ENCODE measurements around the gene MED13. TPM values are rescaled to one million over a fixed set of nuclear protein-coding genes. Genes with fewer than 3 reads are reported as not detected.

The MED13 gene, protein sequence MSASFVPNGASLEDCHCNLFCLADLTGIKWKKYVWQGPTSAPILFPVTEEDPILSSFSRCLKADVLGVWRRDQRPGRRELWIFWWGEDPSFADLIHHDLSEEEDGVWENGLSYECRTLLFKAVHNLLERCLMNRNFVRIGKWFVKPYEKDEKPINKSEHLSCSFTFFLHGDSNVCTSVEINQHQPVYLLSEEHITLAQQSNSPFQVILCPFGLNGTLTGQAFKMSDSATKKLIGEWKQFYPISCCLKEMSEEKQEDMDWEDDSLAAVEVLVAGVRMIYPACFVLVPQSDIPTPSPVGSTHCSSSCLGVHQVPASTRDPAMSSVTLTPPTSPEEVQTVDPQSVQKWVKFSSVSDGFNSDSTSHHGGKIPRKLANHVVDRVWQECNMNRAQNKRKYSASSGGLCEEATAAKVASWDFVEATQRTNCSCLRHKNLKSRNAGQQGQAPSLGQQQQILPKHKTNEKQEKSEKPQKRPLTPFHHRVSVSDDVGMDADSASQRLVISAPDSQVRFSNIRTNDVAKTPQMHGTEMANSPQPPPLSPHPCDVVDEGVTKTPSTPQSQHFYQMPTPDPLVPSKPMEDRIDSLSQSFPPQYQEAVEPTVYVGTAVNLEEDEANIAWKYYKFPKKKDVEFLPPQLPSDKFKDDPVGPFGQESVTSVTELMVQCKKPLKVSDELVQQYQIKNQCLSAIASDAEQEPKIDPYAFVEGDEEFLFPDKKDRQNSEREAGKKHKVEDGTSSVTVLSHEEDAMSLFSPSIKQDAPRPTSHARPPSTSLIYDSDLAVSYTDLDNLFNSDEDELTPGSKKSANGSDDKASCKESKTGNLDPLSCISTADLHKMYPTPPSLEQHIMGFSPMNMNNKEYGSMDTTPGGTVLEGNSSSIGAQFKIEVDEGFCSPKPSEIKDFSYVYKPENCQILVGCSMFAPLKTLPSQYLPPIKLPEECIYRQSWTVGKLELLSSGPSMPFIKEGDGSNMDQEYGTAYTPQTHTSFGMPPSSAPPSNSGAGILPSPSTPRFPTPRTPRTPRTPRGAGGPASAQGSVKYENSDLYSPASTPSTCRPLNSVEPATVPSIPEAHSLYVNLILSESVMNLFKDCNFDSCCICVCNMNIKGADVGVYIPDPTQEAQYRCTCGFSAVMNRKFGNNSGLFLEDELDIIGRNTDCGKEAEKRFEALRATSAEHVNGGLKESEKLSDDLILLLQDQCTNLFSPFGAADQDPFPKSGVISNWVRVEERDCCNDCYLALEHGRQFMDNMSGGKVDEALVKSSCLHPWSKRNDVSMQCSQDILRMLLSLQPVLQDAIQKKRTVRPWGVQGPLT (N-terminal part only)
- total RNA-seq, result 100 to 1,000 TPM in 1 of 3 donors, 10 to 100 TPM in 2; 73.4 to 136 (median 92.1) TPM

- Histone ChIP-seq H3K27ac (peak within 1 kb of the TSS; percentile 98 to 100), H3K27me3 (no peaks in the 10 kb centered on the region), H3K4me1 (peaks cover 0 to 19% of the 10 kb centered on the region in 2 donors), H3K4me3 (peak within 1 kb of the TSS; percentile 88 to 98 (median 91)), H3K36me3 (no peaks in the 10 kb centered on the region), H3K9me3 (no peaks in the 10 kb centered on the region)
- intact Hi-C loops (cut with DNase I; ENCODE audit: low total_unique reads), result no loop called here
- TF ChIP-seq POLR2A (IDR thresholded peaks at IDR 0.05), result no peak
- TF ChIP-seq, protein P1, sequence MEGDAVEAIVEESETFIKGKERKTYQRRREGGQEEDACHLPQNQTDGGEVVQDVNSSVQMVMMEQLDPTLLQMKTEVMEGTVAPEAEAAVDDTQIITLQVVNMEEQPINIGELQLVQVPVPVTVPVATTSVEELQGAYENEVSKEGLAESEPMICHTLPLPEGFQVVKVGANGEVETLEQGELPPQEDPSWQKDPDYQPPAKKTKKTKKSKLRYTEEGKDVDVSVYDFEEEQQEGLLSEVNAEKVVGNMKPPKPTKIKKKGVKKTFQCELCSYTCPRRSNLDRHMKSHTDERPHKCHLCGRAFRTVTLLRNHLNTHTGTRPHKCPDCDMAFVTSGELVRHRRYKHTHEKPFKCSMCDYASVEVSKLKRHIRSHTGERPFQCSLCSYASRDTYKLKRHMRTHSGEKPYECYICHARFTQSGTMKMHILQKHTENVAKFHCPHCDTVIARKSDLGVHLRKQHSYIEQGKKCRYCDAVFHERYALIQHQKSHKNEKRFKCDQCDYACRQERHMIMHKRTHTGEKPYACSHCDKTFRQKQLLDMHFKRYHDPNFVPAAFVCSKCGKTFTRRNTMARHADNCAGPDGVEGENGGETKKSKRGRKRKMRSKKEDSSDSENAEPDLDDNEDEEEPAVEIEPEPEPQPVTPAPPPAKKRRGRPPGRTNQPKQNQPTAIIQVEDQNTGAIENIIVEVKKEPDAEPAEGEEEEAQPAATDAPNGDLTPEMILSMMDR (IDR thresholded peaks at IDR 0.05), result no peak
- TF ChIP-seq POLR2AphosphoS5 (IDR thresholded peaks at IDR 0.05), result no peak
- peak; percentile 50 to 57 for DNase-seq (ENCODE audit: low spot score in 2 of 2)
These were observed at the start of gene MED13 for GRCh38 chr17:62064791-62065563. Gene MED13, minus strand, starts transcription at chr17:62065278. Its CDS starts 73 bp downstream, at chr17:62065205.

DNA sequence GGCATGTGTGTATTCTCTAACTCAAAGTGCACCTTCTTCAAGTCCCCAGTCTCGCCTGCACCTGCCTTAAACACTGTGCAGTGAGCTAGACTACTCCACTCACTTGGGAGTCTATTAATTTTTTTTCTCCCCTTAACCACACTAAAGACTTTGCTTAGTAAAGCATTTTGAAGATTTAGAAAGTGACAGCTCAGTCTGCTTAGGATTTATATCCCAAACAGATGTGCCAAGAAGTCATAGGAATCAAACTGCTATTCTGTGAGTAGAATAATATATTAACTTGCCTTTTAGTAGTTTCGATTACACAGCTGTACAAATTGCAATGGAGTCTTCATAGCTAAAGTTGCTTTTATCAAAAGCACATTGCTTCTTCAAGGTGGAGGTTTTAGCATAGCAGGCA lies 47.2 kb upstream of the MED13 start:
- H3K9me3 ChIP-seq, result no peaks in the 10 kb centered on the region

GRCh38 chr17:62111562-62112171 lies 46.6 kb upstream of the MED13 start:
- no peak overlapping the region for H3K27ac ChIP-seq
- H3K4me3 ChIP-seq, result no peak overlapping the region
- no peaks in the 10 kb centered on the region for H3K9me3 ChIP-seq
- intact Hi-C loops (cut with DNase I; ENCODE audit: low total_unique reads), result no loop called here
- no peaks in the 10 kb centered on the region for H3K4me1 ChIP-seq
- no peaks in the 10 kb centered on the region for H3K36me3 ChIP-seq
- TF ChIP-seq POLR2A (IDR thresholded peaks at IDR 0.05), result no peak
- TF ChIP-seq, protein P1 (IDR thresholded peaks at IDR 0.05), result no peak
- TF ChIP-seq POLR2AphosphoS5 (IDR thresholded peaks at IDR 0.05), result no peak
- DNase-seq (ENCODE audit: low spot score in 2 of 2), result no peak
- H3K27me3 ChIP-seq, result no peaks in the 10 kb centered on the region

More for the DNA sequence above, 47.2 kb upstream of the MED13 start:
- H3K4me1 ChIP-seq, result no peaks in the 10 kb centered on the region
- H3K36me3 ChIP-seq, result no peaks in the 10 kb centered on the region
- no peaks in the 10 kb centered on the region for H3K27me3 ChIP-seq
- intact Hi-C loops (cut with DNase I; ENCODE audit: low total_unique reads), result no loop called here
- H3K27ac ChIP-seq, result no peak overlapping the region
- no peak for DNase-seq (ENCODE audit: low spot score in 2 of 2)
- no peak overlapping the region for H3K4me3 ChIP-seq
- TF ChIP-seq POLR2AphosphoS5 (IDR thresholded peaks at IDR 0.05) (no peak), POLR2A (IDR thresholded peaks at IDR 0.05) (no peak)
- TF ChIP-seq, protein P1 (IDR thresholded peaks at IDR 0.05), result no peak

DNA sequence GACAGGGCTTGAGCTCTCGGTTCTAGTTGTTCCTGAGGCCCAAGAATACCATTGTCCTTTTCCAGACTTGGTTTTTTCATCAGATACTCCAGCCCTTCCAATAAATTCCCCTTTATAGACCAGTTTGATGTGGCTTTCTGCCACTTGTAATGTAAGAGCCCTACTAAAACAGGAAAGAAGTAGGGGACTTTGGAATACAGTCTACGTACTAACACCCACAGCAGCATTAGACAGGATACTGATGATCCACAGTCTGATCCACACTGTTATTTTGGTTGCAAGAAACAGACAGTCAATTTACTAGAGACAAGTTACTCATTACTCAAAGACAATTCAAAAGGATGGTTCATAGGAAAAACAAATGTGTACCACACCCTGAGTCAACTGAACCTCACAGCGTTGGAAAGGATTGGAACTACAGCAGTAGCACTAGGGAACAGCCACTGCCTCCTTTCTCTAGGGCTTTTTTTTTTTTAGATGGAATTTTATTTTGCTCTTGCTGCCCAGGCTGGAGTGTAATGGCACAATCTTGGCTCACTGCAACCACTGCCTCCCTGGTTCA lies 45.9 kb upstream of the MED13 start:
- no peaks in the 10 kb centered on the region for H3K36me3 ChIP-seq
- intact Hi-C loops (cut with DNase I; ENCODE audit: low total_unique reads), result no loop called here
- H3K4me1 ChIP-seq, result no peaks in the 10 kb centered on the region
- no peaks in the 10 kb centered on the region for H3K27me3 ChIP-seq
- TF ChIP-seq POLR2AphosphoS5 (IDR thresholded peaks at IDR 0.05), result no peak
- no peak for TF ChIP-seq POLR2A (IDR thresholded peaks at IDR 0.05)
- TF ChIP-seq, protein P1 (IDR thresholded peaks at IDR 0.05), result no peak
- no peak overlapping the region for H3K27ac ChIP-seq
- H3K9me3 ChIP-seq, result no peaks in the 10 kb centered on the region
- H3K4me3 ChIP-seq, result no peak overlapping the region
- no peak for DNase-seq (ENCODE audit: low spot score in 2 of 2)

Data from breast epithelium (tissue), 4 donors.